Osteocyte (in vitro differentiated cells): ENCODE results near the gene GOLGA2. TPM values are rescaled to one million over a fixed set of nuclear protein-coding genes. Genes with fewer than 3 reads are reported as not detected.

ENCODE experiments used
- DNase-seq: peaks from one replicate; pipeline ENCODE4 v3.0.0; 2021; ENCODE audit warnings: mixed read lengths; ENCODE audit not compliant: unreplicated experiment; ENCODE audit errors: extremely low spot score
- H3K27ac Mint-ChIP-seq: one replicate; pipeline ENCODE4 v1.8.0; 2021; ENCODE audit warnings: mild to moderate bottlenecking, mixed read lengths; ENCODE audit not compliant: unreplicated experiment
- H3K27me3 Mint-ChIP-seq: one replicate; pipeline ENCODE4 v1.8.0; 2021; ENCODE audit warnings: mixed read lengths; ENCODE audit not compliant: unreplicated experiment
- H3K36me3 Mint-ChIP-seq: one replicate; pipeline ENCODE4 v1.8.0; 2021; ENCODE audit warnings: mixed read lengths; ENCODE audit not compliant: unreplicated experiment
- H3K4me1 Mint-ChIP-seq: one replicate; pipeline ENCODE4 v1.8.0; 2021; ENCODE audit warnings: mixed read lengths; ENCODE audit not compliant: unreplicated experiment
- H3K4me3 Mint-ChIP-seq: one replicate; pipeline ENCODE4 v1.8.0; 2021; ENCODE audit warnings: mild to moderate bottlenecking, moderate library complexity, mixed read lengths; ENCODE audit not compliant: unreplicated experiment
- H3K9me3 Mint-ChIP-seq: one replicate; pipeline ENCODE4 v1.8.0; 2021; ENCODE audit warnings: mixed read lengths; ENCODE audit not compliant: unreplicated experiment
- CTCF ChIP-seq: fragments of 200-600 bp; sonication (generic); IDR thresholded peaks from 2 replicates; pipeline ENCODE4 v1.5.0; 2021; ENCODE audit warnings: antibody characterized with exemption, mild to moderate bottlenecking, moderate library complexity
- long read RNA-seq: library from polyadenylated mRNA; unstranded; transcript quantifications from one replicate; pipeline ENCODE4 v2.0.0, GENCODE V29; 2021
- total RNA-seq: library from RNA; stranded (reverse); gene quantifications from 2 replicates; pipeline ENCODE4 v1.2.1, GENCODE V29; 2021

The GOLGA2 gene
- total RNA-seq: 176 and 184 TPM in 2 replicates
- long read RNA-seq, partial matches to known transcripts: 15 of 62 reads
- long read RNA-seq, other reads (novel, unspliced or antisense): 46 of 62 reads

GRCh38 chr9:128275198-128276007, at the start of gene GOLGA2:
TSS of gene GOLGA2 (minus strand) at chr9:128276007. CDS start at chr9:128275976, 31 bp downstream.
- no peaks in the 10 kb centered on the region for H3K27me3 Mint-ChIP-seq
- no peaks in the 10 kb centered on the region for H3K9me3 Mint-ChIP-seq
- H3K4me3 Mint-ChIP-seq: peak within 1 kb of the TSS; percentile 97
- peak within 1 kb of the TSS; percentile 95 for H3K27ac Mint-ChIP-seq
- H3K36me3 Mint-ChIP-seq: peaks cover 25% of the 10 kb centered on the region
- DNase-seq: no peak
- no peak for TF ChIP-seq CTCF
- H3K4me1 Mint-ChIP-seq: peaks cover 35% of the 10 kb centered on the region

- no peaks in the 10 kb centered on the region for H3K27me3 Mint-ChIP-seq
- H3K9me3 Mint-ChIP-seq: no peaks in the 10 kb centered on the region
- H3K36me3 Mint-ChIP-seq: peaks cover 13% of the 10 kb centered on the region
- DNase-seq: no peak
- no peak for TF ChIP-seq CTCF
- peak overlapping the region; percentile 6 for H3K27ac Mint-ChIP-seq
- peaks cover 18% of the 10 kb centered on the region for H3K4me1 Mint-ChIP-seq
- peak overlapping the region; percentile 16 for H3K4me3 Mint-ChIP-seq
Observed at GRCh38 chr9:128324401-128324800, 48.6 kb upstream of the GOLGA2 start.

GRCh38 chr9:128323791-128324190, 48.0 kb upstream of the GOLGA2 start:
- DNase-seq: no peak
- Mint-ChIP-seq H3K4me3 (peak overlapping the region; percentile 91), H3K27me3 (no peaks in the 10 kb centered on the region), H3K9me3 (no peaks in the 10 kb centered on the region), H3K4me1 (peaks cover 18% of the 10 kb centered on the region), H3K36me3 (peaks cover 13% of the 10 kb centered on the region), H3K27ac (peak overlapping the region; percentile 99)
- TF ChIP-seq CTCF: no peak

GRCh38 chr9:128323212-128323730, 47.5 kb upstream of the GOLGA2 start:
- Mint-ChIP-seq H3K9me3 (no peaks in the 10 kb centered on the region), H3K4me1 (peaks cover 18% of the 10 kb centered on the region), H3K27ac (peak overlapping the region; percentile 99), H3K27me3 (no peaks in the 10 kb centered on the region), H3K4me3 (peak overlapping the region; percentile 91), H3K36me3 (peaks cover 11% of the 10 kb centered on the region)
- DNase-seq: no peak
- no peak for TF ChIP-seq CTCF
